ENCODE results near the gene CEP152.

Gene CEP152

GRCh38 chr15:48710952-48711495 lies 99.8 kb downstream of the CEP152 start:
- no peak for DNase-seq (ENCODE audit: low read depth in 4 of 4, low spot score in 1 of 4)

GRCh38 chr15:48708641-48709040 lies 102.2 kb downstream of the CEP152 start:
- no peak for DNase-seq (ENCODE audit: low read depth in 4 of 4, low spot score in 1 of 4)

- DNase-seq (ENCODE audit: low read depth in 4 of 4, low spot score in 1 of 4): no peak
Observed at GRCh38 chr15:48705381-48705780, 105.5 kb downstream of the CEP152 start.

GRCh38 chr15:48703544-48703943 lies 107.3 kb downstream of the CEP152 start:
- DNase-seq (ENCODE audit: low read depth in 4 of 4, low spot score in 1 of 4): no peak

- DNase-seq (ENCODE audit: low read depth in 4 of 4, low spot score in 1 of 4): no peak
Observed at GRCh38 chr15:48702569-48703236, 108.2 kb downstream of the CEP152 start.

GRCh38 chr15:48696627-48697312 lies 114.1 kb downstream of the CEP152 start:
- DNase-seq (ENCODE audit: low read depth in 4 of 4, low spot score in 1 of 4): no peak

GRCh38 chr15:48695827-48696573 lies 114.9 kb downstream of the CEP152 start:
- DNase-seq (ENCODE audit: low read depth in 4 of 4, low spot score in 1 of 4): no peak

- DNase-seq (ENCODE audit: low read depth in 4 of 4, low spot score in 1 of 4): no peak
Observed at GRCh38 chr15:48695088-48695826, 115.6 kb downstream of the CEP152 start.

GRCh38 chr15:48693484-48693883 lies 117.4 kb downstream of the CEP152 start:
- no peak for DNase-seq (ENCODE audit: low read depth in 4 of 4, low spot score in 1 of 4)

- no peak for DNase-seq (ENCODE audit: low read depth in 4 of 4, low spot score in 1 of 4)
Observed at GRCh38 chr15:48688493-48688892, 122.4 kb downstream of the CEP152 start.

Data from stimulated activated CD4-positive, alpha-beta T cell treated with anti-CD3 and anti-CD28 coated beads, Interleukin-1b, Interleukin-23, amount 100 ng/mL, for 24 hours (primary cell).